ENCODE results near the gene INSIG1.

The INSIG1 gene

DNA sequence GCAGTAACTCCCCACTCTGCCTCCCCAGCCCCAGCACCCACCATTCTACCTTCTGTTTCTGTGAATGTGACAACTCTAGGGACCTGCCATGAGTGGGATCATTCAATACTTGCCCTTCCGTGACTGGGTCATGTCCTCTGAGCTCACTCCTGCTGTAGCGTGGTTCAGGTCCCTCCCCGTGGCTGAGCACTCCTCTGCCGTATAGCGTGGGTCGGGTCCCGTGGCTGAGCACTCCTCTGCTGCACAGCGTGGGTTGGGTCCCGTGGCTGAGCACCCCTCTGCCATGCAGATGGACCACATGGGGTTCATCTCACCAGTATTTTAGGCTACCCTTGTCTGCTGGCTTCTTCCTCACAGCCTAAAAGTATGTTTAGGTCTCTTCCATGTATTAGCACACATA is 43.0 kb downstream of the INSIG1 start:
- TF ChIP-seq, protein P1, sequence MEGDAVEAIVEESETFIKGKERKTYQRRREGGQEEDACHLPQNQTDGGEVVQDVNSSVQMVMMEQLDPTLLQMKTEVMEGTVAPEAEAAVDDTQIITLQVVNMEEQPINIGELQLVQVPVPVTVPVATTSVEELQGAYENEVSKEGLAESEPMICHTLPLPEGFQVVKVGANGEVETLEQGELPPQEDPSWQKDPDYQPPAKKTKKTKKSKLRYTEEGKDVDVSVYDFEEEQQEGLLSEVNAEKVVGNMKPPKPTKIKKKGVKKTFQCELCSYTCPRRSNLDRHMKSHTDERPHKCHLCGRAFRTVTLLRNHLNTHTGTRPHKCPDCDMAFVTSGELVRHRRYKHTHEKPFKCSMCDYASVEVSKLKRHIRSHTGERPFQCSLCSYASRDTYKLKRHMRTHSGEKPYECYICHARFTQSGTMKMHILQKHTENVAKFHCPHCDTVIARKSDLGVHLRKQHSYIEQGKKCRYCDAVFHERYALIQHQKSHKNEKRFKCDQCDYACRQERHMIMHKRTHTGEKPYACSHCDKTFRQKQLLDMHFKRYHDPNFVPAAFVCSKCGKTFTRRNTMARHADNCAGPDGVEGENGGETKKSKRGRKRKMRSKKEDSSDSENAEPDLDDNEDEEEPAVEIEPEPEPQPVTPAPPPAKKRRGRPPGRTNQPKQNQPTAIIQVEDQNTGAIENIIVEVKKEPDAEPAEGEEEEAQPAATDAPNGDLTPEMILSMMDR (IDR thresholded peaks at IDR 0.05; ENCODE audit: insufficient read depth, low read depth, low read length, missing control alignments): no peak
- H3K4me3 ChIP-seq (ENCODE audit: low read length): no peak overlapping the region
- DNase-seq (ENCODE audit: low read depth): no peak

DNA sequence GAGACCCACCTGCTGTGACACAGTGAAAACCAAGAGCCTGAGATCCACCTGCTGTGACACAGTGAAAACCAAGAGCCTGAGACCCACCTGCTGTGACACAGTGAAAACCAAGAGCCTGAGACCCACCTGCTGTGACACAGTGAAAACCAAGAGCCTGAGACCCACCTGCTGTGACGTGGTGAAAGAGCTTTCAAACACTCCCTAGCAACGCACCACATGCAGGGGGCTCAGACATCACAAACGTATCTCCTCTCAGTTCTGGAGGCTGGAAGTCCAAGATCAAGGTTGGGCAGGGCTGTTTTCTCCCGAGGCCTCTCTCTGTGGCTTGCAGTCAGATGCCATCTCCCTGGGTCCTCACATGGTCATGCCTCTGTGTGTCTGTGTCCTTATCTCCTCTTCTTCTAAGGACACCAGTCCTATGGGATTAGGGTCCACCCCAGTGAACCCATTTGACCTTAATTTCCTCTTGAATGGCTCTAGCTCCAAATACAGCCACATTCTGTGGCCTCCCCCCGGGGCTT is 43.8 kb downstream of the INSIG1 start:
- no peak for DNase-seq (ENCODE audit: low read depth)
- H3K4me3 ChIP-seq (ENCODE audit: low read length): no peak overlapping the region
- TF ChIP-seq, protein P1 (IDR thresholded peaks at IDR 0.05; ENCODE audit: insufficient read depth, low read depth, low read length, missing control alignments): no peak

GRCh38 chr7:155342313-155342712 is 44.6 kb downstream of the INSIG1 start:
- no peak overlapping the region for H3K4me3 ChIP-seq (ENCODE audit: low read length)
- no peak for DNase-seq (ENCODE audit: low read depth)
- TF ChIP-seq, protein P1 (IDR thresholded peaks at IDR 0.05; ENCODE audit: insufficient read depth, low read depth, low read length, missing control alignments): no peak

- TF ChIP-seq, protein P1 (IDR thresholded peaks at IDR 0.05; ENCODE audit: insufficient read depth, low read depth, low read length, missing control alignments): no peak
- no peak overlapping the region for H3K4me3 ChIP-seq (ENCODE audit: low read length)
- DNase-seq (ENCODE audit: low read depth): no peak
Observed at GRCh38 chr7:155343150-155343549, 45.5 kb downstream of the INSIG1 start.

- H3K4me3 ChIP-seq (ENCODE audit: low read length): no peak overlapping the region
- TF ChIP-seq, protein P1 (IDR thresholded peaks at IDR 0.05; ENCODE audit: insufficient read depth, low read depth, low read length, missing control alignments): no peak
- no peak for DNase-seq (ENCODE audit: low read depth)
Observed at GRCh38 chr7:155343661-155344121, 46.0 kb downstream of the INSIG1 start.

- no peak overlapping the region for H3K4me3 ChIP-seq (ENCODE audit: low read length)
- TF ChIP-seq, protein P1 (IDR thresholded peaks at IDR 0.05; ENCODE audit: insufficient read depth, low read depth, low read length, missing control alignments): no peak
- no peak for DNase-seq (ENCODE audit: low read depth)
Observed at GRCh38 chr7:155344270-155344617, 46.6 kb downstream of the INSIG1 start.

Measured in epithelial cell of esophagus (primary cell).